Measurements from ENCODE around the gene TMEM232. TPM values are rescaled to one million over a fixed set of nuclear protein-coding genes. Genes with fewer than 3 reads are reported as not detected.

Gene TMEM232
- total RNA-seq, 1 donor from 2014 or later: 8.4 TPM

- Mint-ChIP-seq H3K36me3 (ENCODE audit: insufficient read depth) (peaks cover 2% of the 10 kb centered on the region), H3K27ac (peak overlapping the region; percentile 38), H3K4me1 (ENCODE audit: low read depth) (peaks cover 1% of the 10 kb centered on the region), H3K27me3 (no peaks in the 10 kb centered on the region), H3K9me3 (ENCODE audit: low read depth) (peaks cover 3% of the 10 kb centered on the region), H3K4me3 (ENCODE audit: low read depth) (peak overlapping the region; percentile 90)
- DNase-seq (ENCODE audit: low spot score, unreplicated experiment): no peak
- peak; percentile 31 for TF ChIP-seq CTCF (IDR thresholded peaks at IDR 0.05; ENCODE audit: unreplicated experiment)
Measured at GRCh38 chr5:110727025-110727314, 499 bp upstream of the TMEM232 start.

GRCh38 chr5:110718311-110718710 lies 8.2 kb downstream of the TMEM232 start:
- Mint-ChIP-seq H3K27me3 (no peaks in the 10 kb centered on the region), H3K9me3 (ENCODE audit: low read depth) (no peaks in the 10 kb centered on the region), H3K27ac (no peak overlapping the region), H3K4me3 (ENCODE audit: low read depth) (no peak overlapping the region), H3K36me3 (ENCODE audit: insufficient read depth) (no peaks in the 10 kb centered on the region), H3K4me1 (ENCODE audit: low read depth) (peaks cover 5% of the 10 kb centered on the region)
- TF ChIP-seq CTCF (IDR thresholded peaks at IDR 0.05; ENCODE audit: unreplicated experiment): no peak
- DNase-seq (ENCODE audit: low spot score, unreplicated experiment): no peak

- Mint-ChIP-seq H3K9me3 (ENCODE audit: low read depth) (no peaks in the 10 kb centered on the region), H3K4me3 (ENCODE audit: low read depth) (no peak overlapping the region), H3K4me1 (ENCODE audit: low read depth) (peaks cover 5% of the 10 kb centered on the region), H3K27ac (no peak overlapping the region), H3K36me3 (ENCODE audit: insufficient read depth) (no peaks in the 10 kb centered on the region), H3K27me3 (no peaks in the 10 kb centered on the region)
- DNase-seq (ENCODE audit: low spot score, unreplicated experiment): no peak
- TF ChIP-seq CTCF (IDR thresholded peaks at IDR 0.05; ENCODE audit: unreplicated experiment): no peak
Measured at GRCh38 chr5:110716247-110717245, 9.9 kb downstream of the TMEM232 start.

- no peak for TF ChIP-seq CTCF (IDR thresholded peaks at IDR 0.05; ENCODE audit: unreplicated experiment)
- Mint-ChIP-seq H3K4me1 (ENCODE audit: low read depth) (no peaks in the 10 kb centered on the region), H3K4me3 (ENCODE audit: low read depth) (no peak overlapping the region), H3K27me3 (no peaks in the 10 kb centered on the region), H3K9me3 (ENCODE audit: low read depth) (no peaks in the 10 kb centered on the region), H3K27ac (no peak overlapping the region), H3K36me3 (ENCODE audit: insufficient read depth) (no peaks in the 10 kb centered on the region)
- no peak for DNase-seq (ENCODE audit: low spot score, unreplicated experiment)
Measured at GRCh38 chr5:110707260-110707844, 19.1 kb downstream of the TMEM232 start.

- TF ChIP-seq CTCF (IDR thresholded peaks at IDR 0.05; ENCODE audit: unreplicated experiment): no peak
- Mint-ChIP-seq H3K27ac (no peak overlapping the region), H3K4me1 (ENCODE audit: low read depth) (no peaks in the 10 kb centered on the region), H3K9me3 (ENCODE audit: low read depth) (no peaks in the 10 kb centered on the region), H3K4me3 (ENCODE audit: low read depth) (no peak overlapping the region), H3K27me3 (no peaks in the 10 kb centered on the region), H3K36me3 (ENCODE audit: insufficient read depth) (no peaks in the 10 kb centered on the region)
- DNase-seq (ENCODE audit: low spot score, unreplicated experiment): no peak
Measured at GRCh38 chr5:110705349-110705748, 21.1 kb downstream of the TMEM232 start.

Measured in progenitor cell of endocrine pancreas (in vitro differentiated cells).